Measurements from ENCODE around the gene UBE2U.

GRCh38 chr1:64236541-64236954, 33.1 kb downstream of the UBE2U start:
- TF ChIP-seq CTCF (IDR thresholded peaks at IDR 0.05 in 4 of 5, conservative IDR thresholded peaks at IDR 0.05 in 1 of 5), result no peak
- no peak for TF ChIP-seq POLR2A (IDR thresholded peaks at IDR 0.05)
